GM19240 (cell line): Measurements from ENCODE around the gene ANKLE2.
"Not testable (repeated sequence)": the region's sequence is repeated elsewhere in the genome, so short reads cannot be mapped to it uniquely, and the experiment has no call there.

Experiments used
- DNase-seq: peaks from one replicate; pipeline ENCODE4 v3.0.0; 2011; ENCODE audit warnings: low spot score; ENCODE audit not compliant: insufficient read length

Gene ANKLE2

GRCh38 chr12:132777614-132778013 is 16.0 kb upstream of the ANKLE2 start:
- DNase-seq = no peak

- DNase-seq = no peak
Observed at GRCh38 chr12:132776816-132777568, 15.4 kb upstream of the ANKLE2 start.

DNA sequence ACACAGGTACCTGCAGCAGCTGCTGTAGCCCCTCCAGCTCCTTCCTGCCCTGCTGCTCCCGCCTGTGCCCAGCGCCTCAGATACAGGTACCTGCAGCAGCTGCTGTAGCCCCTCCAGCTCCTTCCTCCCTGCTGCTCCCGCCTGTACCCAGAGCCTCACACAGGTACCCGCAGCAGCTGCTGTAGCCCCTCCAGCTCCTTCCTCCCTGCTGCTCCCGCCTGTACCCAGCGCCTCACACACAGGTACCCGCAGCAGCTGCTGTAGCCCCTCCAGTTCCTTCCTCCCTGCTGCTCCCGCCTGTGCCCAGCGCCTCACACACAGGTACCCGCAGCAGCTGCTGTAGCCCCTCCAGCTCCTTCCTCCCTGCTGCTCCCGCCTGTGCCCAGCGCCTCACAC is 14.6 kb upstream of the ANKLE2 start:
- DNase-seq = not testable (repeated sequence)

- DNase-seq = no peak
Observed at GRCh38 chr12:132775502-132776229, 14.0 kb upstream of the ANKLE2 start.

GRCh38 chr12:132774646-132775275 is 13.1 kb upstream of the ANKLE2 start:
- no peak for DNase-seq

DNA sequence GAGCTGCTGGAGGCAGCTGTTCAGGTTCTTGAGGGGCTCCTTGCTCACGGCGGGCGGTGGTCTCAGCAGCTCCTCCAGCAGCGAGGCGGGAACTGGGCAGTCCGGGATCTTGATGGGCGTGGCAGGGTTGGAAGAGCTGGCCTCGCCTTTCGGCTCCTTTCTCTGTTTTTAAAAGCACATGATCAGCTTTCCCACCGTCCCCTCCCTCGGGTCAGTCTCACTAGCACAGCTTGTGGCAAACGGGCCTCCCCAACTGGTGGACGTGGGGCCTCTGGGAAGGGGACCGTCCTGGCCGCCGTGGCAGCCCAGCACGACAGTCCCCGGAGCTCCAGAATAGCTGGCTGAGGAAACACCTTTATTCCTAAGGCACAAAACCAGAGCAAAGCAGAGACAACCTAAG is 12.5 kb upstream of the ANKLE2 start:
- no peak for DNase-seq

- no peak for DNase-seq
Observed at GRCh38 chr12:132773077-132773955, 11.7 kb upstream of the ANKLE2 start.

GRCh38 chr12:132772606-132773005 is 11.0 kb upstream of the ANKLE2 start:
- peak; percentile 46 for DNase-seq

DNA sequence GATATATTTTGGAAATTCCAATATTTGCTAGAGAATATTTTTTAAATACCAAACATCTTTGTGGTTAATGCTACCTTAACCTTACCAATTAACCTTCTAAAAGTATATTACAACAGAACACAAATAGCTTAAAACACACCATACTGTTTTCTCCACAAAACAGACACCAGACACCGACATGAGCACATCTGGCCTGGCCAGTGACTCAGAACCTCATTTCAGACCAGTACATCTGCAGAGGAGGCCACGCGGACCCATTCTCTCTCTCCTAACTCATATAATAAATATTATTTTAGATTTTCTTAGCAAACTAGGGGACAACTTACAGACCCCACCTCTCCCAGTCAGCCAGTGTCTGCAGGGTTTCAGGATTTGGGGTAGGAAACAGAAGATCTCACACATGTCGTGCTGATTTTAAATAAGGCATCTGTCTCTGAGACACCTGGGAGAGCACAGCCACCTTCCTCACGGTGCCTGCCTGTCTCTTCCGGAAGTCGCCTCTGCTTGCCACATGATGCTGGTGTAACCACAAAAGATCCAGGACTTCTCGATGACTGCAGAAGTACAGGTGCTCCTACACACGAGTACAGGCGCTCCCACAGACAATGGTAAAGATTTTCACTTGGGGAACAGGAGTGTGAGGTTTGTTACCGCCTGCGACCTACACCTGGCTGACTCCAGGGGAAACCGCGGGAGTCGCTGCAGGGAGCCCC is 9.7 kb upstream of the ANKLE2 start:
- DNase-seq = peak; percentile 45

GRCh38 chr12:132766380-132767085 is 4.9 kb upstream of the ANKLE2 start:
- no peak for DNase-seq

DNA sequence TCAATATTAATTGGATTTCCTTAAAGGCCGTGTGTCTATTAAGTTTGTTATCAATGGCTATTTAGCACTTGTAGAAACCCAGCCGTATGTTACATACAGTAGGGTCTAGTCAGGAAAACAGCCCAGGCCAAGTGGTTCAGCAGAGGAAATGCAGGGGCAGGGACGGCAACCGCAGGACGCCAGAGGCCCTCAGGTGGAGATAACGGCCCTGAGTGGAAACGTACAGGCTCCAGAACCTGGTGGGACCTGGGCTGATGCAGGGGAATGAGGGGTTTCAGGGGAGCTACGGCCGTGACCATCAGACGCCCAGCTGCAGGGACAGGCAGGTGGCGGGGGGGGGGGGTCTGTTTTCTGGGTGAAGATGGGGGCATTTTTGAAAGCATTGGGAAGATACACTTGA is 3.7 kb upstream of the ANKLE2 start:
- no peak for DNase-seq

DNA sequence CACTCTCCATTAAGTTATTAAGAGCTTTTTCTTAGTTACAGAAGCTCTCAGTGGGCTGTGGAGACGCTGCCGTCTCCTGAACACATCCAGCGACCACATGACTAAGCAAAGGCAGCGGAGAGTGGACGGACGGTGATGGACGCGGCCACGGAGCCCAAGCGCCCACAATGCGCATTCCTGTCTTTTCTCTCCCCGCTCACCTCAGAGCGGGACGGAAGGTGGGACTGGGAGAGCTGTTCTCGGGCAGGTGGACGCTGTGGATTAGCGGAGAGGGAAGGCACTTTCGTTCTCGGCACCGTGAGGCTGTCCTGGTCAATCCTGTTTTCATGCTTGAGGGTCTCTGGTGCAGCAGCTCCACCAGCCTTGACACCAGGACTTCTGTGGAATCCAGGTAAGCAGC is 2.6 kb upstream of the ANKLE2 start:
- no peak for DNase-seq

- DNase-seq = peak; percentile 96
Observed at GRCh38 chr12:132761921-132762583, 420 bp upstream of the ANKLE2 start.

DNA sequence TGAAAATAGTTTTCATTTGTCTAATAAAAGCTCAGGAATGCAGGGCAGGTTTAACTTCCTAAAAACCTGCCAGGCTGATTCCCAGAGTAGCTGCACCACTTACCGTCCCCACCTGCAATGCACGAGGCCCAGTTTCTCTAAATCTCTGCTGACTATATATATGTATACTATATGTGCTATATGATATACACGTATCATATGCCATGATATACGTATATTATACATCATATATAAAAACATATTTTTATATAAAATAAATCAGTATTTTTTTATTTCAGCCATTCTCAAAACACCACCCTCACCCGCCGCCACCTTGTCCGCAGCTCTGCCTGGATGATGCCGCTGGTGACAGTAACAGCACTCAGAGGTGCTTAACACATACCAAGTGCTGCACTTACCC is 2.3 kb downstream of the ANKLE2 start:
- no peak for DNase-seq

DNA sequence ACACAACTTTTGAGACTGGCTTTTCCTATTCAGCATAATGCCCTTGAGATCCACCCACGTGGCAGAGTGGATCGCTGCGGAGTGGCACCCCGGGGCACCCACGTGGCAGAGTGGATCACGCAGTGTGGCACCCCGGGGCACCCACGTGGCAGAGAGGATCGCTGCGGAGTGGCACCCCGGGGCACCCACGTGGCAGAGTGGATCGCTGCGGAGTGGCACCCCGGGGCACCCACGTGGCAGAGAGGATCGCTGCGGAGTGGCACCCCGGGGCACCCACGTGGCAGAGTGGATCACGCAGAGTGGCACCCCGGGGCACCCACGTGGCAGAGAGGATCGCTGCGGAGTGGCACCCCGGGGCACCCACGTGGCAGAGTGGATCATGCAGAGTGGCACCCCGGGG is 2.8 kb downstream of the ANKLE2 start:
- not testable (repeated sequence) for DNase-seq

DNA sequence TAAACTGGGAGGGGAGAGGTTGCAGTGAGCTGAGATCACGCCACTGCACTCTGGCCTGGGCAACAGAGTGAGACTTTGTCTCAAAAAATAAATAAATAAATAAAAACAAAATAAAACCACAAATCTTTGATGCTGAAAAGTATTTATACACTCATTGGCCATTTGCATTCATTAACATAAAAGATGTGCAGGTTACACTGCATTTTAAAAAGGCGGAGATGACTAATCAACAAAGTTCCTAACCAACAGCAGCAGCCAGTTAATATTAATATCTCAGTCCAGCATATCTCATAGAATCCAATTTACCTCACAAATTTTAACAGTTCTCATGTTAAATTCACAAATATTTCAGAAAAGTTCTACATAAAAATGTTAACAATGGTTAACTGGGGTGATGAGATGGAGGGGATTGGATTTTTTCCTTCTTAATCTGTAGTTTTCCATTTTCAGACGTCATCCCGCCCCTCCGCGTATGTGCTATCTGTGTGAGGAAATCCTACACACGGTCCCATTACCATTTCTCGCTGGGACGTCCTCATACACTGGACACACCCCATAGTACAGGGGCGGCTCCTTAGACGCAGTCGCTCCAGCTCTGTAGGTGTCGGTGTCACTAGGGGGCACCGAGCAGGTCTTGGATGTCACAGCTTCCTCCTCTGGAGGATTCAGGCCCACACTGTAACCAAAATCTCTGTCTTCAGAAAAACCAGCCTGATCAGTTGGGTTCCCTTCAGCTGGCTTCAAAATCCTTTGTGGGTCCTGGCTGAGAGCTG is 7.3 kb downstream of the ANKLE2 start:
- no peak for DNase-seq

- DNase-seq = not testable (repeated sequence)
Observed at GRCh38 chr12:132753670-132754069, 8.0 kb downstream of the ANKLE2 start.

GRCh38 chr12:132748319-132748718 is 13.3 kb downstream of the ANKLE2 start:
- no peak for DNase-seq

DNA sequence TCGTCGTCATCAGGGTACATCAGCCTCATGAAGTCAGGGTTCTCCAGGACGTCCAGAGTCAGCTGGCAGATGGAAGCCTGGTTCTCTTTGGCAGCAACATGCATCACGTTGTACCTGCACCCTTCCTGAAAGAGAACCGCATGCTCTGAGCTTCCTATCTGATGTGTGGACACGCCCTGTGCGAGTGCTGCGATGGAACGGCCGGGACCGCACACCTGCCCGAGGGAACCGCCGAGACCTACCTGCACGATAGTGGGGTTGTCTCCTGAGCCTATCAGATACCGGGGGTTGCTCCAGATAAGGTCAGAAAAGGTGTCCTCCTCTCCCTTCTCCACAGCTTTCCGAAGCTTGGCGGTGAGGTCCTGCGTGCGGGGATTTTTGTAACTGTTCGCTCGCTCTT is 13.7 kb downstream of the ANKLE2 start:
- no peak for DNase-seq
